Mucosa of rectum (tissue), 2 donors: ENCODE data around the gene TFR2.

Experiments used
- H3K27ac ChIP-seq, 2 donors: one replicate each; pipeline ENCODE4 v1.7.0; 2013; ENCODE audit warnings: inconsistent platforms in 2 of 2, low read depth in 2 of 2, low read length in 2 of 2
- H3K27me3 ChIP-seq, 2 donors: one replicate each; pipeline ENCODE4 v1.7.0; 2013; ENCODE audit warnings: low read length in 2 of 2; ENCODE audit not compliant: control insufficient read depth in 2 of 2, insufficient read depth in 2 of 2
- H3K36me3 ChIP-seq, 2 donors: one replicate each; pipeline ENCODE4 v1.7.0; 2013; ENCODE audit warnings: low read length in 2 of 2; ENCODE audit not compliant: control insufficient read depth in 2 of 2, insufficient read depth in 2 of 2
- H3K4me1 ChIP-seq, 2 donors: one replicate each; pipeline ENCODE4 v1.7.0; 2013; ENCODE audit warnings: low read length in 2 of 2, mild to moderate bottlenecking in 1 of 2; ENCODE audit not compliant: control insufficient read depth in 2 of 2, insufficient read depth in 2 of 2
- H3K4me3 ChIP-seq, 2 donors: one replicate each; pipeline ENCODE4 v1.7.0; 2013; ENCODE audit warnings: low read length in 2 of 2
- H3K9ac ChIP-seq, 2 donors: one replicate each; pipeline ENCODE4 v1.7.0; 2013; ENCODE audit warnings: low read length in 2 of 2, low read depth in 1 of 2, mild to moderate bottlenecking in 1 of 2
- H3K9me3 ChIP-seq, 2 donors: one replicate each; pipeline ENCODE4 v1.7.0; 2013; ENCODE audit warnings: low read length in 2 of 2; ENCODE audit not compliant: control insufficient read depth in 2 of 2
- donor health status: healthy.
- donor health status: Normal muscosa, but diverticular disease.

TFR2 gene

DNA sequence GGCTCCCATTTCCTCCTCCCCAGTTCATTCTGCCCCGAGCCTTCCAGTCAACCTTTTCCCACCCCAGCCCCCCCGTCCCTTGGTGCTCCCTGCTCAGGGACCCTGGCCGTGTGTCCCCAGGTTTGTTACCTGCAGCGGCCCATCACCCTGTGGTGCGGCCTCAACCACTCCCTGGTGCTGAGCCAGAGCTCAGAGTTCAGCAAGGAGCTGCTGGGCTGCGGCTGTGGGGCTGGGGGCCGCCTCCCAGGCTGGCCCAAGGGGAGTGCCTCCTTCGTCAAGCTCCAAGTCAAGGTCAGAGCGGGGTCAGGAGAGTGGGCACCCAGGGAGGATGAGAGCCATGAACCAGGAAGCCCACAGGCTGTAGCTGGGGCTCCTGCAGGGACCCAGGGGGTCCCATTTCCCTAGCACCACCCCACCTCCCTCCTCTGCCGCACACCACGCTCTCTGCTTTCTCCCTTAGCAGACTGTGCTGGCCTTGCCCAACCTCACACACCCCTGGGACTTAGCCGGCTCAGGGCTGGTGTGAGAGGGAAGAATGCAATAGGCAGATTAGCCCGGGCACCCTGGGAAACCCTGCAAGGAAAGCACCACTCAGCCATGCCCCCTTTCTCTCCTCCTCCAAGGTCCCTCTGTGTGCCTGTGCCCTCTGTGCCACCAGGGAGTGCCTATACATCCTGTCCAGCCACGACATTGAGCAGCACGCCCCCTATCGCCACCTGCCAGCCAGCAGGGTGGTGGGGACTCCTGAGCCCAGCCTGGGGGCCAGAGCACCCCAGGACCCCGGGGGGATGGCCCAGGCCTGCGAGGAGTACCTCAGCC lies 41.2 kb downstream of the TFR2 start:
- Histone ChIP-seq H3K36me3 (no peaks in the 10 kb centered on the region), H3K4me1 (peaks cover 11 to 14% of the 10 kb centered on the region in 2 donors)

GRCh38 chr7:100598425-100598824 lies 42.9 kb downstream of the TFR2 start:
- no peaks in the 10 kb centered on the region for H3K9me3 ChIP-seq
- H3K36me3 ChIP-seq: no peaks in the 10 kb centered on the region
- H3K27ac ChIP-seq: no peak overlapping the region
- H3K4me3 ChIP-seq: no peak overlapping the region
- no peak overlapping the region for H3K9ac ChIP-seq
- no peaks in the 10 kb centered on the region for H3K27me3 ChIP-seq
- H3K4me1 ChIP-seq: peaks cover 0 to 5% of the 10 kb centered on the region in 2 donors

More for the DNA sequence above, 41.2 kb downstream of the TFR2 start:
- no peak overlapping the region for H3K4me3 ChIP-seq
- no peaks in the 10 kb centered on the region for H3K9me3 ChIP-seq
- no peak overlapping the region for H3K27ac ChIP-seq
- H3K27me3 ChIP-seq: no peaks in the 10 kb centered on the region
- H3K9ac ChIP-seq: no peak overlapping the region

DNA sequence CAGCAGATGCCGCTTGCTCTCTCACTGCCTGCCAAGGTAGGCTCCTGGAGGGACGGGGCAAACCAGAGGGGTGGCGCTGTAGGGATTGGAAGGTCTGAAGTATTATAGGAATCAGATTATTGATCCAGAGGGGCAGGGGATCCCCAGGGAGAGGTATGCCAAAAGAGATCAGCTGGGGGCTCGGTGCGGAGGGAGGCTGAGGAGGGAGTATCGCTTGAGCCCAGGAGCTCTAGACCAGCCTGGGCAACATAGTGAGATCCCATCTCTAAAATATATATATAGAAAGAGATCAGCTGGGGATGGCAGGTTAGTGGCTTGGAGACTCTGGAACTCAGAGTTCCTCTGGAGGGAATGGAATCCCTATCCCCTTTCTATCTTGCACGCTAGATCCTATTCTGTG lies 46.2 kb downstream of the TFR2 start:
- no peak overlapping the region for H3K4me3 ChIP-seq
- H3K27ac ChIP-seq: no peak overlapping the region
- no peaks in the 10 kb centered on the region for H3K9me3 ChIP-seq
- no peaks in the 10 kb centered on the region for H3K36me3 ChIP-seq
- H3K27me3 ChIP-seq: no peaks in the 10 kb centered on the region
- H3K4me1 ChIP-seq: no peaks in the 10 kb centered on the region
- no peak overlapping the region for H3K9ac ChIP-seq

- H3K4me1 ChIP-seq: peaks cover 0 to 4% of the 10 kb centered on the region in 2 donors
- H3K27ac ChIP-seq: no peak overlapping the region
- H3K27me3 ChIP-seq: no peaks in the 10 kb centered on the region
- H3K36me3 ChIP-seq: no peaks in the 10 kb centered on the region
- no peak overlapping the region for H3K9ac ChIP-seq
- no peak overlapping the region for H3K4me3 ChIP-seq
- H3K9me3 ChIP-seq: no peaks in the 10 kb centered on the region
Measured at GRCh38 chr7:100591596-100591995, 49.8 kb downstream of the TFR2 start.

GRCh38 chr7:100590077-100590737 lies 51.1 kb downstream of the TFR2 start:
- H3K4me1 ChIP-seq: peaks cover 0 to 5% of the 10 kb centered on the region in 2 donors
- no peaks in the 10 kb centered on the region for H3K27me3 ChIP-seq
- H3K36me3 ChIP-seq: no peaks in the 10 kb centered on the region
- no peak overlapping the region for H3K4me3 ChIP-seq
- H3K27ac ChIP-seq: peak overlapping the region in 1 of 2 donors; percentile 38
- no peak overlapping the region for H3K9ac ChIP-seq
- no peaks in the 10 kb centered on the region for H3K9me3 ChIP-seq

- H3K9me3 ChIP-seq: no peaks in the 10 kb centered on the region
- no peaks in the 10 kb centered on the region for H3K27me3 ChIP-seq
- H3K4me3 ChIP-seq: no peak overlapping the region
- no peak overlapping the region for H3K27ac ChIP-seq
- H3K9ac ChIP-seq: no peak overlapping the region
- peaks cover 8 to 13% of the 10 kb centered on the region in 2 donors for H3K4me1 ChIP-seq
- H3K36me3 ChIP-seq: no peaks in the 10 kb centered on the region
Measured at GRCh38 chr7:100589341-100589947, 51.9 kb downstream of the TFR2 start.

- Histone ChIP-seq H3K27me3 (no peaks in the 10 kb centered on the region), H3K9me3 (no peaks in the 10 kb centered on the region), H3K4me1 (peaks cover 16 to 18% of the 10 kb centered on the region in 2 donors), H3K9ac (no peak overlapping the region), H3K27ac (no peak overlapping the region), H3K4me3 (no peak overlapping the region), H3K36me3 (no peaks in the 10 kb centered on the region)
Measured at GRCh38 chr7:100588438-100588837, 52.9 kb downstream of the TFR2 start.

DNA sequence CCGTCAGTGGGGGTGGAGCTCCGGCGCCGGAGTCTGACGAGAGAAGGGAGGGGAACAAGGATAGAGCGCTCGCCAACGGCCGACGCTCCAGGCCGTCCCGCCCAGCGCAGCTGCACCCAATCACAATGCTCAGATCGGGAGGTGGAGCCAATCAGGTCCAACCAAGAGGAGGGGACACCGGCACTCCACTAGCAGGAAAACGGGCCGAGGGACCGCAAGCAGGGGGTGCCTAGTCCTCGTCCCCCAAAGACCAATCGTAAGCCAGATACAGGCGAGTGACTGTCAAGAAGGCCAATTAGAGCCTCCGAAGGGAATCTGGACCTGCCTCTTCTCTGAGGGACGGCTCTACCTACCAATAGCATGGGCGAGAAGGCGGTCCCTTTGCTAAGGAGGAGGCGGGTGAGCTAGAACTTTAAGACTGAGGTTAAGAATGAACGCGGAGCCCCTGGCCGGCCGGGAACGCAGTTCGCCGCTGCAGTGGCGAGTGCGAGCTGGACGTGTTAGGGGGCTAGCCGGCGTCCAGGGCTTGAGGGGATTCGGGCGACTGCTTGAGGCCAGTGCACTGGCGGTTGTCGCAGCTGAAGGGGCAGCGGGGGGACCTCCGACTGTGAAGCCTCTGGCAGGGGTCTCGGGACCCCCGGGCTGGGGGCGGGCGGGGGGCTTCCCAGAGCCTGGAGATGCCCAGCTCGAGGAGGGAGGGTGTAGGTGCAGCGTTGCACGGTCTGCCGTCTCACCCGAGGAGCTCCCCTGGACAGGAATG lies 54.9 kb downstream of the TFR2 start, which contains the start of gene FBXO24:
FBXO24 (plus strand) TSS at position 63 of the 760 bp plus-strand sequence; CDS start at position 361, 298 bp downstream.
- Histone ChIP-seq H3K27ac (peak within 1 kb of the TSS; percentile 99), H3K9ac (peak within 1 kb of the TSS; percentile 88 to 96), H3K9me3 (no peaks in the 10 kb centered on the region), H3K36me3 (peaks cover 11% of the 10 kb centered on the region in 2 donors), H3K4me1 (peaks cover 21 to 30% of the 10 kb centered on the region in 2 donors), H3K27me3 (no peaks in the 10 kb centered on the region), H3K4me3 (peak within 1 kb of the TSS; percentile 91 to 97)

DNA sequence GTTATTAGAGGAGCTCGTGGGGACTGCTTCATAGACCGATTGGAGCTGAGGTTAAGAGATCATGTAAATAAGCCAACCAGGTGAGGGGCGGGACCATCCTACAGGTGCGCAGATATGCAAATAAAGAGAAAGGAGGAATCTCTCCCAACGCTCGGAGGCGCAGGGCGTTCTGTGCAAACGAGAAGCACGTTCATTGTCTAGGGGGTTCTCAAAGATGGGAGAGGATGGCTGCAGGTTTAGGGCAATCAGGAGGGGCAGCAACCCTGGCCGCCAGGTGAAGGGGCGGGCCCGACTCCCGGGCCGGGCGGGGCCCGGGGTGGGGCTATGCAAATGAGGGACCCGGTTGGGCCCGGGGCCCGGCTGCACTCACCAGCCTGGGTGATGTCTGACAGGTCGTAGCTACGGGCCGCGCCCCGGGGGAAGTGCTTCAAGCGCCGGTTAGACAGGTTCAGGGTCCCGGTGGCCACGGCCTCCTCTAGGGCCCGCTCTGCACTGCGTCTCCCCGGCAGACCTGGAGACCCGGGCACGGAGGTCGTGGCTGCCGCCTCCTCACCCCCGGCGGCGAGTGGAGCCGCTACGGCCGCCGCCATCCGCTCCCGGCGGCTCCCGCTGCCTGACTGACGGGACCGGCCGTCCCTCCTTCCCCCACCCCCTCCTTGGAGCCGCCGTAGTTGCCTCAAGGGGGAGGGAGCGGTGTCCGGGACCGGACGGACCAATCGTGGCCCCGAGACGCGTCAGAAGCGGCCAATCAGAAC lies 55.7 kb downstream of the TFR2 start, which contains the start of gene LRCH4:
LRCH4 (minus strand) TSS at position 619 of the 755 bp plus-strand sequence; CDS start at position 590, 29 bp downstream.
- H3K4me3 ChIP-seq: peak within 1 kb of the TSS; percentile 91 to 97
- H3K27me3 ChIP-seq: no peaks in the 10 kb centered on the region
- peaks cover 21 to 30% of the 10 kb centered on the region in 2 donors for H3K4me1 ChIP-seq
- H3K27ac ChIP-seq: peak within 1 kb of the TSS; percentile 99
- H3K9me3 ChIP-seq: no peaks in the 10 kb centered on the region
- peak within 1 kb of the TSS; percentile 88 to 96 for H3K9ac ChIP-seq
- peaks cover 17 to 19% of the 10 kb centered on the region in 2 donors for H3K36me3 ChIP-seq
